Pancreas (tissue), 10 donors: Measurements from ENCODE around the gene KLHL17. TPM values are rescaled to one million over a fixed set of nuclear protein-coding genes. Genes with fewer than 3 reads are reported as not detected.

Source experiments
- ATAC-seq, 4 donors: fragments of 200-7000 bp; cut with Tn5 transposase; one replicate each; pipeline versions ENCODE4 v1.8.0 to v1.9.1; 2020; ENCODE audit warnings: mild to moderate bottlenecking in 4 of 4, moderate library complexity in 4 of 4
- DNase-seq, 6 donors: peaks; one replicate each; pipeline ENCODE4 v3.0.0-alpha.2; 2020
- FAIRE-seq: peaks from 2 replicates; lab custom pipeline; 2012; peaks lifted over from hg19 to GRCh38; lab: Jason Lieb, UNC
- H3K27ac ChIP-seq, 4 donors: fragments of 200-600 bp; sonication (generic); 1 replicate in 3 of 4; 2 replicates in 1 of 4; pipeline versions ENCODE4 v1.5.0 to v1.8.0; 2020
- H3K27me3 ChIP-seq, 4 donors: fragments of 200-600 bp; one replicate each; pipeline ENCODE4 v1.8.0; 2021
- H3K36me3 ChIP-seq, 3 donors: fragments of 200-600 bp; sonication (generic) in 1 of 3; one replicate each; pipeline versions ENCODE4 v1.5.0 to v1.8.0; 2020 to 2021
- H3K4me1 ChIP-seq, 3 donors: fragments of 200-600 bp; one replicate each; pipeline ENCODE4 v1.8.0; 2021
- H3K4me3 ChIP-seq, 4 donors: fragments of 200-600 bp; sonication (generic) in 2 of 4; one replicate each; pipeline versions ENCODE4 v1.5.0 to v1.8.0; 2020 to 2021
- H3K9me3 ChIP-seq, 4 donors: fragments of 200-600 bp; one replicate each; pipeline ENCODE4 v1.8.0; 2021
- WGBS, 2 donors: extraction: QIAGEN DNeasy Blood & Tissue Kit; methylation state at CpG; one replicate each; pipeline ENCODE4 v1.1.7; 2013; 5-methylcytosine and 5-hydroxymethylcytosine counted together
- intact Hi-C, 3 donors: fragments of 100-400 bp; cut with DNase I; formaldehyde crosslinking; loops; one replicate each; pipeline versions ENCODE4 v1.11.1 to v1.14.2; 2022
- polyA plus RNA-seq, 2 donors: library from polyadenylated mRNA; stranded (reverse); fragments of 200-250 nt; gene quantifications; one replicate each; pipeline ENCODE4 v1.2.3, GENCODE V29; 2013
- total RNA-seq, 6 donors: library from RNA; stranded (reverse); fragmentation: NEBNext Ultra II Directional in 4 of 6; extraction: Animal tissue kit (Norgen Biotek cat#: 25700) in 4 of 6; gene quantifications; one replicate each; pipeline versions ENCODE4 v1.2.1 to v1.2.4, GENCODE V29; 2021 to 2023
- TF ChIP-seq, protein P1 (sequence below), 4 donors: fragments of 200-600 bp; sonication (generic) in 3 of 4; IDR thresholded peaks; one replicate each; pipeline versions ENCODE4 v1.5.0 to v1.8.0; 2021; ENCODE audit warnings: antibody characterized with exemption in 4 of 4
- donor health status: healthy with polysubstance abuse.
- donor health status: DM: no; HTN: no; CAD: no; lungs with moderate emphysema.
- donor health status: DM: no; HTN: no; CAD: no.
- donor health status: control.
- donor health status: control.
- donor health status: Bipolar disorder and iron deficiency.
- donor health status: DM: yes; HTN: yes; CAD: no.
- donor health status: DM: no; HTN: no; CAD: no.
- donor health status: DM: no; HTN: no; CAD: no.
- donor health status: DM: yes; HTN: yes; CAD: no.

KLHL17 gene
- total RNA-seq: 10 to 100 TPM in 1 of 6 donors, 1 to 10 TPM in 5; 3.1 to 12.0 (median 5.9) TPM
- 10 to 100 TPM; 22.7 to 24.1 TPM for polyA plus RNA-seq

- TF ChIP-seq, protein P1, sequence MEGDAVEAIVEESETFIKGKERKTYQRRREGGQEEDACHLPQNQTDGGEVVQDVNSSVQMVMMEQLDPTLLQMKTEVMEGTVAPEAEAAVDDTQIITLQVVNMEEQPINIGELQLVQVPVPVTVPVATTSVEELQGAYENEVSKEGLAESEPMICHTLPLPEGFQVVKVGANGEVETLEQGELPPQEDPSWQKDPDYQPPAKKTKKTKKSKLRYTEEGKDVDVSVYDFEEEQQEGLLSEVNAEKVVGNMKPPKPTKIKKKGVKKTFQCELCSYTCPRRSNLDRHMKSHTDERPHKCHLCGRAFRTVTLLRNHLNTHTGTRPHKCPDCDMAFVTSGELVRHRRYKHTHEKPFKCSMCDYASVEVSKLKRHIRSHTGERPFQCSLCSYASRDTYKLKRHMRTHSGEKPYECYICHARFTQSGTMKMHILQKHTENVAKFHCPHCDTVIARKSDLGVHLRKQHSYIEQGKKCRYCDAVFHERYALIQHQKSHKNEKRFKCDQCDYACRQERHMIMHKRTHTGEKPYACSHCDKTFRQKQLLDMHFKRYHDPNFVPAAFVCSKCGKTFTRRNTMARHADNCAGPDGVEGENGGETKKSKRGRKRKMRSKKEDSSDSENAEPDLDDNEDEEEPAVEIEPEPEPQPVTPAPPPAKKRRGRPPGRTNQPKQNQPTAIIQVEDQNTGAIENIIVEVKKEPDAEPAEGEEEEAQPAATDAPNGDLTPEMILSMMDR (IDR thresholded peaks at IDR 0.05): no peak
- H3K4me1 ChIP-seq: peaks cover 3 to 9% (median 8%) of the 10 kb centered on the region in 3 donors
- peak within 1 kb of the TSS; percentile 53 to 100 (median 99) for H3K4me3 ChIP-seq
- FAIRE-seq (no peak), DNase-seq (peak in 5 of 6 donors; percentile 61 to 92 (median 67)), ATAC-seq (peak; percentile 70 to 77 (median 70))
- WGBS, 2 donors: 0 to 1% methylated on average over 36 to 109 of the region's 109 CpGs
- peaks cover 0 to 12% (median 9%) of the 10 kb centered on the region in 3 donors for H3K36me3 ChIP-seq
- no peaks in the 10 kb centered on the region for H3K27me3 ChIP-seq
- intact Hi-C loops: no loop called here
- H3K9me3 ChIP-seq: no peaks in the 10 kb centered on the region
- H3K27ac ChIP-seq: no peak within 1 kb of the TSS
Measured at GRCh38 chr1:960363-961131, at the start of gene KLHL17. Gene KLHL17 (plus strand): TSS chr1:960584. CDS start chr1:960694, 110 bp downstream.

- ATAC-seq: peak in 3 of 4 donors; percentile 34 to 77 (median 61)
- no peaks in the 10 kb centered on the region for H3K4me1 ChIP-seq
- WGBS, 2 donors: 44 to 47% methylated on average over 25 of the region's 25 CpGs
Measured at GRCh38 chr1:910881-911721, 49.3 kb upstream of the KLHL17 start.

GRCh38 chr1:911875-912739, 48.3 kb upstream of the KLHL17 start:
- H3K4me1 ChIP-seq: no peaks in the 10 kb centered on the region
- no peak for ATAC-seq
- no peaks in the 10 kb centered on the region for H3K27me3 ChIP-seq
- intact Hi-C loops: no loop called here
- no peak overlapping the region for H3K27ac ChIP-seq
- no peaks in the 10 kb centered on the region for H3K36me3 ChIP-seq
- DNase-seq: peak in 2 of 6 donors; percentile 1 to 17
- TF ChIP-seq, protein P1 (IDR thresholded peaks at IDR 0.05): no peak
- FAIRE-seq: no peak
- WGBS, 2 donors: 64 to 69% methylated on average over 15 of the region's 15 CpGs
- no peak overlapping the region for H3K4me3 ChIP-seq
- no peaks in the 10 kb centered on the region for H3K9me3 ChIP-seq

More at GRCh38 chr1:910881-911721, 49.3 kb upstream of the KLHL17 start:
- Histone ChIP-seq H3K9me3 (no peaks in the 10 kb centered on the region), H3K4me3 (no peak overlapping the region), H3K27ac (no peak overlapping the region), H3K36me3 (no peaks in the 10 kb centered on the region), H3K27me3 (no peaks in the 10 kb centered on the region)
- DNase-seq (peak; percentile 8 to 59 (median 31)), FAIRE-seq (no peak)
- TF ChIP-seq, protein P1 (IDR thresholded peaks at IDR 0.05): no peak
- intact Hi-C loops: no loop called here

DNA sequence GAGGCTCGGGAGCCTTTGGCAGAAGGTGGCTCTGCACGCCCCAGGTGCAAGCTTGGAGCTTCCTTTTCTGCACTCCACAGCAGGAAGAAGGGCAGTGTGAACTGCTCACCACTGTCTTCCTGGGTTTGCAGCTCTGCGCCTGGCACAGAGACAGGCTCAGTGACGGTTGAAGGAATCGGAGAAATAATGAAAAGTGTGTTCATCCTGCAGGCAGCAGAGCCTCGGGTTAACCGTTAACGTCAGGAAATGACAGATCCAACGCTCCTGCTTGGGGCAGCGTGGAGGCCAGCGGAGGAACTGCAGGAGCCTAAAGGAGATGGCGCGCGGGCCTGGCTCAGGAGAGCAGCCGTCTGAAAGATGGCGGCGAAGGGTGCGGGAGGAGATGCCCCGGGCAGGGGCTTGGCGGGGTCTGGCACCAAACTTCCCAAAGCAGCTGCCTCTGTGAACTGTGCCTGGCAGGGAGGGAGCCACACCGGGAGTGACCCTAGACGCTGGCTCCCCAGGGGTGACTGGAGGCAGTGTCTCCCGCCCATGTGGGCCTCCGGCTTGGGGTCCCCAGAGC, 47.6 kb upstream of the KLHL17 start:
- TF ChIP-seq, protein P1 (IDR thresholded peaks at IDR 0.05): peak in 1 of 4 donors; percentile 24
- no peak overlapping the region for H3K27ac ChIP-seq
- no peaks in the 10 kb centered on the region for H3K27me3 ChIP-seq
- intact Hi-C loops: no loop called here
- no peak for FAIRE-seq
- H3K4me3 ChIP-seq: no peak overlapping the region
- H3K9me3 ChIP-seq: no peaks in the 10 kb centered on the region
- peak in 5 of 6 donors; percentile 4 to 67 (median 36) for DNase-seq
- no peaks in the 10 kb centered on the region for H3K36me3 ChIP-seq
- ATAC-seq: peak in 1 of 4 donors; percentile 20
- WGBS, 2 donors: 48 to 51% methylated on average over 24 of the region's 24 CpGs
- H3K4me1 ChIP-seq: no peaks in the 10 kb centered on the region
